HG03575 (cell line): ENCODE data around the gene PCNX2.

ENCODE experiments used
- ATAC-seq: cut with Tn5 transposase; IDR thresholded peaks from one replicate; pipeline ENCODE4 v1.9.1; 2021; ENCODE audit not compliant: unreplicated experiment, insufficient number of reproducible peaks, low FRiP score; ENCODE audit errors: extremely low read depth

PCNX2 gene

DNA sequence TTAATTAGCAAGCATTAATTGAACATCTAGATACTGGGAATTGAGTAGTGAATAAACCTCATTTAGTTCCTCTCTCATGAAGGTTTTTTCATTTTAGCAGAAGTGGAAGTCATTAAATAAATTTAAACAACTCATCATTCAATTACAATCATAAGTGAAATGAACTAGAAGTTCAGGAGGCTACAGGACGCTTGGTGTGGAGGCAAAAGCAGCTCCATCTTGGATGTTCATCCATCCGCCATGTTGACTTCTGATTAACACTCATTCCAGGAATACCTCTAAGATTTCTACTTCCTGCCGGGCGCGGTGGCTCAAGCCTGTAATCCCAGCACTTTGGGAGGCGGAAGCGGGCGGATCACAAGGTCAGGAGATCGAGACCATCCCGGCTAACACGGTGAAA, 356.6 kb downstream of the PCNX2 start:
- ATAC-seq, result no peak

GRCh38 chr1:232937741-232938375, 357.7 kb downstream of the PCNX2 start:
- ATAC-seq, result no peak

DNA sequence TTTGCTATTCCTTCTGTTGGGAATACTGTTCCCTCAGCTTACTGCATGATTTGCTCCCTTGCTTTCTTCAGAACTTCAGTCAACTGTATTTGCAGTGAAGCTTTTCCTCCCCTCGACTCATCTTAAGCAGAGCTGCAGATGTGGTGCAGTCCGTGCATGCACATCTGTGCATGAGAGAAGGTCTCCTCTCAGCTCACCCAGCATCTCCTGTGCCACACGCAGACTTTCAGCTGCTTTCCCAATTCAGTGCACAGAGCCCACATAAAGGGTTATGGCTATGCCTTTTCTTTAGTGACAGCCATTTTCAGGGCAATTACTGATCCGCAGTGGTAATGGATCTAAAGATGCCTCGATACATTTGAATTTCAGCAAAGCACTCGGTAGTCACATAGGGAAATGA, 358.6 kb downstream of the PCNX2 start:
- ATAC-seq, result no peak
